Thyroid gland (tissue), 4 donors: ENCODE data around the gene GNAI2.

Experiments used
- CTCF ChIP-seq, 6 experiments: fragments of 200-600 bp in 3 of 6; fragments of 450-650 bp in 3 of 6; sonication (generic) in 3 of 6; IDR thresholded peaks; one replicate each; pipeline ENCODE4 v1.5.1; 2016 to 2019; ENCODE audit warnings: antibody characterized with exemption in 6 of 6, mild to moderate bottlenecking in 2 of 6, inconsistent platforms in 1 of 6, moderate library complexity in 1 of 6
- POLR2A ChIP-seq, 2 donors: fragments of 450-650 bp; IDR thresholded peaks; one replicate each; pipeline ENCODE4 v1.6.1; 2017; ENCODE audit warnings: antibody characterized with exemption in 2 of 2, mild to moderate bottlenecking in 2 of 2, moderate library complexity in 1 of 2

- no peak for TF ChIP-seq CTCF (IDR thresholded peaks at IDR 0.05)
- no peak for TF ChIP-seq POLR2A (IDR thresholded peaks at IDR 0.05)
These were observed 15.9 kb upstream of the GNAI2 start for GRCh38 chr3:50220109-50220508.
